Kidney (tissue), 14 donors: ENCODE measurements around the gene SLC7A6. TPM values are rescaled to one million over a fixed set of nuclear protein-coding genes. Genes with fewer than 3 reads are reported as not detected.

Experiments
- DNase-seq, 5 donors: peaks; one replicate each; pipeline ENCODE4 v3.0.0-alpha.2; 2013 to 2020
- FAIRE-seq: peaks from 2 replicates; lab custom pipeline; 2012; peaks lifted over from hg19 to GRCh38; lab: Jason Lieb, UNC
- H3K27ac ChIP-seq, 2 donors: one replicate each; pipeline ENCODE4 v1.7.0; 2013; ENCODE audit warnings: low read depth in 2 of 2, low read length in 2 of 2, inconsistent platforms in 1 of 2
- H3K27me3 ChIP-seq: one replicate; pipeline ENCODE4 v1.7.1; 2013; ENCODE audit warnings: low read length, inconsistent platforms; ENCODE audit not compliant: control insufficient read depth, insufficient read depth
- H3K36me3 ChIP-seq, 3 donors: one replicate each; pipeline versions ENCODE4 v1.7.0 to v1.7.1; 2013; ENCODE audit warnings: low read length in 3 of 3, control low read depth in 1 of 3, inconsistent platforms in 1 of 3; ENCODE audit not compliant: insufficient read depth in 3 of 3, control insufficient read depth in 2 of 3
- H3K4me1 ChIP-seq, 3 donors: one replicate each; pipeline versions ENCODE4 v1.7.0 to v1.7.1; 2013; ENCODE audit warnings: low read length in 3 of 3, inconsistent platforms in 1 of 3, low read depth in 1 of 3; ENCODE audit not compliant: control insufficient read depth in 2 of 3, insufficient read depth in 2 of 3
- H3K4me3 ChIP-seq, 3 donors: one replicate each; pipeline versions ENCODE4 v1.7.0 to v1.8.1; 2013; ENCODE audit warnings: low read length in 3 of 3, control low read depth in 1 of 3, inconsistent platforms in 1 of 3
- H3K9ac ChIP-seq, 3 donors: one replicate each; pipeline versions ENCODE4 v1.7.0 to v1.7.1; 2013; ENCODE audit warnings: low read length in 3 of 3, control low read depth in 1 of 3, inconsistent platforms in 1 of 3
- H3K9me3 ChIP-seq, 3 donors: one replicate each; pipeline versions ENCODE4 v1.7.0 to v1.7.1; 2013; ENCODE audit warnings: low read length in 3 of 3, control low read depth in 1 of 3, inconsistent platforms in 1 of 3; ENCODE audit not compliant: control insufficient read depth in 2 of 3, insufficient read depth in 1 of 3
- intact Hi-C: fragments of 100-400 bp; cut with DNase I; formaldehyde crosslinking; loops from one replicate; pipeline ENCODE4 v1.11.1; 2022
- polyA plus RNA-seq: library from polyadenylated mRNA; stranded (reverse); fragments of 350-450 nt; fragmentation: Illumina TruSeq; extraction: RNeasy Lipid Tissue Mini Kit (QIAGEN cat#74804); gene quantifications from one replicate; pipeline ENCODE4 v1.2.3, GENCODE V29; 2014; ENCODE audit warnings: low read depth, low replicate concordance; ENCODE audit not compliant: insufficient read depth
- total RNA-seq: library from RNA; stranded (reverse); fragmentation: NEBNext Ultra II Directional; extraction: Animal tissue kit (Norgen Biotek cat#: 25700); gene quantifications from one replicate; pipeline ENCODE4 v1.2.1, GENCODE V29; 2021
- TF ChIP-seq, protein P1 (sequence below): IDR thresholded peaks from 3 replicates; pipeline ENCODE4 v1.5.1; 2012; ENCODE audit warnings: mild to moderate bottlenecking, moderate library complexity, borderline replicate concordance; ENCODE audit not compliant: insufficient read depth; ENCODE audit errors: extremely low read depth
- donor health status: control.
- donor health status: control.
- donor health status: control.
- donor health status: control.
- donor health status: control.
- donor health status: DM: yes; HTN: yes; CAD: no.
- donor health status: Normal renal cell carcinoma (clear cell type).

Gene SLC7A6
- total and polyA plus RNA-seq, 2 donors from 2014 or later, result 5.0 to 24.0 TPM

GRCh38 chr16:68290450-68290849 is 26.1 kb downstream of the SLC7A6 start:
- intact Hi-C loops, result no loop called here
- DNase-seq (no peak), FAIRE-seq (no peak)
- H3K4me1 ChIP-seq, result peaks cover 0 to 19% (median 4%) of the 10 kb centered on the region in 3 donors
- no peak overlapping the region for H3K4me3 ChIP-seq
- no peaks in the 10 kb centered on the region for H3K27me3 ChIP-seq
- peaks cover 4 to 17% (median 16%) of the 10 kb centered on the region in 3 donors for H3K36me3 ChIP-seq
- H3K27ac ChIP-seq, result peak overlapping the region in 1 of 2 donors; percentile 29
- no peaks in the 10 kb centered on the region for H3K9me3 ChIP-seq
- no peak overlapping the region for H3K9ac ChIP-seq
- TF ChIP-seq, protein P1, sequence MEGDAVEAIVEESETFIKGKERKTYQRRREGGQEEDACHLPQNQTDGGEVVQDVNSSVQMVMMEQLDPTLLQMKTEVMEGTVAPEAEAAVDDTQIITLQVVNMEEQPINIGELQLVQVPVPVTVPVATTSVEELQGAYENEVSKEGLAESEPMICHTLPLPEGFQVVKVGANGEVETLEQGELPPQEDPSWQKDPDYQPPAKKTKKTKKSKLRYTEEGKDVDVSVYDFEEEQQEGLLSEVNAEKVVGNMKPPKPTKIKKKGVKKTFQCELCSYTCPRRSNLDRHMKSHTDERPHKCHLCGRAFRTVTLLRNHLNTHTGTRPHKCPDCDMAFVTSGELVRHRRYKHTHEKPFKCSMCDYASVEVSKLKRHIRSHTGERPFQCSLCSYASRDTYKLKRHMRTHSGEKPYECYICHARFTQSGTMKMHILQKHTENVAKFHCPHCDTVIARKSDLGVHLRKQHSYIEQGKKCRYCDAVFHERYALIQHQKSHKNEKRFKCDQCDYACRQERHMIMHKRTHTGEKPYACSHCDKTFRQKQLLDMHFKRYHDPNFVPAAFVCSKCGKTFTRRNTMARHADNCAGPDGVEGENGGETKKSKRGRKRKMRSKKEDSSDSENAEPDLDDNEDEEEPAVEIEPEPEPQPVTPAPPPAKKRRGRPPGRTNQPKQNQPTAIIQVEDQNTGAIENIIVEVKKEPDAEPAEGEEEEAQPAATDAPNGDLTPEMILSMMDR, result no peak

DNA sequence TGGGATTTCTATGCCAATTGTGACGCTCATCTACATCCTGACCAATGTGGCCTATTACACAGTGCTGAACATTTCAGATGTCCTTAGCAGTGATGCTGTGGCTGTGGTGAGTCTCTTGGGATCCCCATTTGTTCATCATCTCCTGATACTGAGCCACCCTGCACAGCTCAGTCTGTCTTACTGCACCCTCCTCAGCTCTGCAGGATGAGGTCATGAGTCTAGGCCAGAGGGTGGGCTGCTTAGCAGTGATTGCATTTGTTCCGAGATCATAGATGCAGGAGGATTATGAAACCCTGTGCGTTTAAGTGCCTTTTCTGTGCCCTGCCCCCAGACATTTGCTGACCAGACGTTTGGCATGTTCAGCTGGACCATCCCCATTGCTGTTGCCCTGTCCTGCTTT is 26.9 kb downstream of the SLC7A6 start:
- DNase-seq, result no peak
- Histone ChIP-seq H3K9me3 (no peaks in the 10 kb centered on the region), H3K27me3 (no peaks in the 10 kb centered on the region), H3K9ac (no peak overlapping the region), H3K36me3 (peaks cover 4 to 20% (median 20%) of the 10 kb centered on the region in 3 donors), H3K4me1 (peaks cover 0 to 19% (median 4%) of the 10 kb centered on the region in 3 donors), H3K27ac (no peak overlapping the region), H3K4me3 (no peak overlapping the region)
- no peak for FAIRE-seq
- intact Hi-C loops, result no loop called here
- TF ChIP-seq, protein P1, result no peak

- TF ChIP-seq, protein P1, result no peak
- intact Hi-C loops, result no loop called here
- FAIRE-seq (no peak), DNase-seq (no peak)
- no peak overlapping the region for H3K9ac ChIP-seq
- H3K4me1 ChIP-seq, result peaks cover 0 to 14% (median 4%) of the 10 kb centered on the region in 3 donors
- no peaks in the 10 kb centered on the region for H3K9me3 ChIP-seq
- no peak overlapping the region for H3K4me3 ChIP-seq
- no peak overlapping the region for H3K27ac ChIP-seq
- no peaks in the 10 kb centered on the region for H3K27me3 ChIP-seq
- H3K36me3 ChIP-seq, result peaks cover 4 to 27% (median 21%) of the 10 kb centered on the region in 3 donors
Observed at GRCh38 chr16:68292425-68292824, 28.1 kb downstream of the SLC7A6 start.

GRCh38 chr16:68296291-68296690 is 32.0 kb downstream of the SLC7A6 start:
- FAIRE-seq, result no peak
- H3K4me1 ChIP-seq, result peaks cover 0 to 9% (median 9%) of the 10 kb centered on the region in 3 donors
- no peaks in the 10 kb centered on the region for H3K27me3 ChIP-seq
- no peaks in the 10 kb centered on the region for H3K9me3 ChIP-seq
- no peak overlapping the region for H3K27ac ChIP-seq
- peaks cover 4 to 49% (median 46%) of the 10 kb centered on the region in 3 donors for H3K36me3 ChIP-seq
- H3K9ac ChIP-seq, result no peak overlapping the region
- no peak for DNase-seq
- no peak overlapping the region for H3K4me3 ChIP-seq
- TF ChIP-seq, protein P1, result no peak
- intact Hi-C loops, result no loop called here
